SK-N-MC (cell line): Measurements from ENCODE around the gene CDC42BPB.

Experiments used
- EZH2 ChIP-seq: fragments of 200-600 bp; sonication (generic); IDR thresholded peaks from one replicate; pipeline ENCODE4 v1.6.1; 2017; ENCODE audit warnings: antibody characterized with exemption
- POLR2AphosphoS5 ChIP-seq: IDR thresholded peaks from 2 replicates; pipeline ENCODE4 v1.6.1; 2012; ENCODE audit warnings: mild to moderate bottlenecking, low read depth, low read length, borderline replicate concordance

DNA sequence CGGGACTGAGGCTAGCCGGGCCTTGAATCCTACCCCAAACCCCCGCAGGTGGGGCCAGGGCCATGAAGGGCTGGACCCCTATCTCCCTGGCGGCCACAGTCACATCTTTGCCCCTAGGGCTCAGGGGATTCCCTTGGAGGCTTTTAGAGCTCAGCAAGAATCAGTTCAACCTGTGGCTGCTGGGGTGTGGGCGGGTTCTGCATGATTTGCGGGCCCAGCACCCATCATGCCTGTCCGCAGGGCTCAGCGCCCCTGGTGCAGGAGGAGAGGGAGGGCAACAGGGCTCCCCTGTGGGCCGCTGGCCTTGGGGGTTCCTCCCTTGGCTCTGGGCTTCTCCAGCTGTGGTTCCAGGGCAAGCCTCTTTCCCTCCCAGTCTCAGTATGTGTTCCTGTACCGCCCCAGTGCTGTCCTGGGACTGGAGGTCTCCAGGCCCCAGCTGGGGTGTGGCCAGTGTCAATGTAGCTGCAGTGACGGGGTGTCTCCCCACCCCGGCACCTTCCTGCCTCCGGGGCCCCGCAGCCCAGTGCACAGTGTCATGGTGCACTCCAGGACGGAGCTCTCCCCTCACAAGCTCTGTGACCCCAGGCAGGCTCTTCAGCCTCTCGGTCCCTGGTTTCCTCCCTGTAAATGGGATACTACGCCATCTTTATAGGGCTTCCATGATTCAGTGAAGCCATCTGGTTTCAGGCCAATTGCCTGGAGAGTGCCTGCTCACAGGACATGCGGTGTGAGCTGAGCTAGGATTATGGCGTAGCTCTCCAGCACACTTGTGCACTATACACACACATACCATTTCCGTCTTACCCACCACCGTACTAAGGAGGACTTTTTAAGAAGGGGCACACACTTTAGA is 16.8 kb upstream of the CDC42BPB start:
- no peak for TF ChIP-seq POLR2AphosphoS5
- TF ChIP-seq EZH2 = no peak
